Keratinocyte (primary cell): Measurements from ENCODE around the gene FGF22.

Experiments used
- CTCF ChIP-seq, 3 experiments: IDR thresholded peaks in 1 of 3; conservative IDR thresholded peaks in 1 of 3; optimal IDR thresholded peaks in 1 of 3; 2 replicates in 2 of 3; 3 replicates in 1 of 3; pipeline versions ENCODE3 to v1.5.1; 2011; ENCODE audit warnings: low read length in 3 of 3, mild to moderate bottlenecking in 3 of 3, moderate library complexity in 2 of 3, control low read depth in 1 of 3, inconsistent platforms in 1 of 3; ENCODE audit not compliant: insufficient read depth in 2 of 3; ENCODE audit errors: extremely low read depth in 1 of 3
- EZH2 ChIP-seq: IDR thresholded peaks from one replicate; pipeline ENCODE4 v1.6.1; 2012; ENCODE audit warnings: inconsistent platforms, mild to moderate bottlenecking, low read length, moderate library complexity

DNA sequence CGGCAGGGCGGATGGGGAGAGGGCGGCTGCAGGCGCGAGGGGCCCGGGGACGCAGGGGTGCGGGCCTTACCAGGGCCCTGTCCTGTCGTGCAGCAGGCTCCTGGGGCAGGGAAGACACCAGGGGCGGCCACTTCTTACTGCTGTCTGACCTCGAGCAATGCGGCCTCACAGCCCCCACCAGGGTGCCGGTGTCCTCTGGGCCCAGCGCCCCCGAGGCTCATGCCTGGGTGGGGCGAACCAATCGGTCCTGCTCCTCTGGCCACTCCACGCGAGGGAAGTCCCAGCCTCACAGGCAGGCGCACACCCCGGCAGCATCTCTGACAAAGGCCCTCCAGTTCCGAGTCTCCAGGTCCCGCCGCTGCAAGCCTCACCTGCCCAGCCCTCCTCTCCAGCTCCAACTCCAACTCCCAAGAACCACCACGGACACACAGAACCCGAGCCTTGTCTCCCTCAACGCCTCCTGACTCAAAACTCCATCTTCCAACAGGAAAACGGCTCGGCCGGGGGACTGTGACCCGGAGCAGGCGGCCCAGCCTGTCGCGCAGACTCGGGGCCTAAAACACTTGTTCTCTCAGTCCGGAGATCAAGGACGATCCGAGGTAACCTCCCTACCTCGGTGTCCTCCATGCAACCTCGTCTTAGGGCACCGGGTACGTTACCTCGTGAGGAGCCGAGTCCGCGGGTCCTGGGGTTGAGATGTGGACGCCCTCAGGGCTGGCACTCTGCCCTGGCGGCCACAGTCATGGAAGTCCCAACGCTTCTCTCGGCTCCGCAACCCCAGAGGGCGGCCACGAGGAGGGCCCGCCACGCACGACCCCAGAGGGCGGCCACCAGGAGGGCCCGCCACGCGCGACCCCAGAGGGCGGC, 6.5 kb downstream of the FGF22 start:
- TF ChIP-seq CTCF (optimal IDR thresholded peaks at IDR 0.05 in 1 of 3, IDR thresholded peaks at IDR 0.05 in 1 of 3, conservative IDR thresholded peaks at IDR 0.05 in 1 of 3; ENCODE audit: extremely low read depth in 1 of 3, insufficient read depth in 2 of 3, low read length in 3 of 3), result no peak
- TF ChIP-seq EZH2, result no peak
